GM18499 (cell line): ENCODE data around the gene SLC27A2.

Experiments
- ATAC-seq: cut with Tn5 transposase; IDR thresholded peaks from one replicate; pipeline ENCODE4 v1.9.1; 2021; ENCODE audit warnings: moderate number of reproducible peaks; ENCODE audit not compliant: insufficient read depth, unreplicated experiment

SLC27A2 gene

DNA sequence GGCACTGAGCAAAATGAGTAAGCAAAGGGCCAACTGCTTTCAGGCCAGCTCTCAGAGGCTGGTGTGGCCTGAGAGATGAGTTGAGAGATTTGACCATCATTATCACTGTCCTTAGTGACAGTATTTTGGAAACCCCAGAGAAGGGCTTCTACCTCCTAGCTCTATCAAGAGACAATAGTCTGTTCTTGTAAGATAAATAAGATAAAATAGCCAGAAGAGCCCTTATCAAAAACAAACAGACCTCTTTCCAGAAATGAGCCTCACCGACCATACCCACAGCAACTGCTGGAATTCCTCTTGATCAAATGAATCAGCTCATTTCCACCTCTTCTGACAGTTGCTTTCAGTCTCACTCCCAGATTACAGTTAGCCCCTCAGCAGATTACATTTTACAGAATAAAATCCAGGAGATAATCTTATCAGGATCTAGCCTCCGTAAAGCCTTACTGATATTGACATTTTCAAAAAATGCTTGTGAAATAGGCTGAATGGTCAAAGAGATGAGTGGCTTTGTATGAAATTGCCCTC, 79.0 kb downstream of the SLC27A2 start:
- no peak for ATAC-seq

DNA sequence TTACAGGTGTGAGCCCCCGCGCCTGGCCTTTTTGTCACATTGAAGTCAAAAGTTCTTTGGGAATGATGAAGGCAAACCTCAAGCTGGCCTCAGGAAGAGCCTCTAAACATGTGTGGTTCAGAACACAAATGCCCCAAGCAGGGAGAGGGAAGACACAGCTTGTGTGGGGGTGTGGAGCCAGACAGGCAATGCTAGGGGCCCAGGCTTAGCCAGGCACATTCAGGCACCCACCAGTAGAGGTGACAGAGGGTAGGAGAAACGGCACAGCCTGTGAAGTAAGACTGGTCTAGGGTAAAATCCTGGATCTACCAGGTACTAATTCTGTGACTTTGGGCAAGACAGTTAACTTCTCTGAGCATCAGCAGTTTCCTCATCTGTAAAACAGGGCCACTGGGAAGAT, 80.0 kb downstream of the SLC27A2 start:
- no peak for ATAC-seq

- no peak for ATAC-seq
Measured at GRCh38 chr15:50262533-50262932, 80.5 kb downstream of the SLC27A2 start.

DNA sequence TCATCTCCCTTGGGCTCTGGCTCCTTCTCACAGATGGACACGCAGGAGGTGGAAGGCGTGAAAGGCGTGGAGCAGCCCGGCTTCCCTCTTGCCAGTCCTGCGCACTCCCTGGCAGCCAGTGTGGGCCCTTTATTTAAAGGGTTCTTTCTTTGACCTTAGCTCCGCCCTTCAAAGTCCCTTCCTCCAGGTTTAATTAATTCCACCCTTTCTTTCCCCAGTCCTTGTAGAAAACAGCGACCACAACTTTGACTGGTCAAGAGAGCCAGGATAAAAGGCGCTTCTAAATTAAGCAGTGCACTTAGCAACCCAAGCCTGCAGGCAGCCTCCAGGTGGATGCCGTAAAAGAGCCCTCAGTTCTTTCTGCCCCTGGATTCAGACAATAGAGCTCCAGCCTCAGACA, 83.6 kb downstream of the SLC27A2 start, which contains the start of gene HDC:
Gene HDC (minus strand): TSS at position 107 of the 400 bp plus-strand sequence. CDS start 103 bp downstream, at position 4.
- no peak for ATAC-seq

- ATAC-seq, result no peak
Measured at GRCh38 chr15:50267577-50267976, 85.6 kb downstream of the SLC27A2 start.

DNA sequence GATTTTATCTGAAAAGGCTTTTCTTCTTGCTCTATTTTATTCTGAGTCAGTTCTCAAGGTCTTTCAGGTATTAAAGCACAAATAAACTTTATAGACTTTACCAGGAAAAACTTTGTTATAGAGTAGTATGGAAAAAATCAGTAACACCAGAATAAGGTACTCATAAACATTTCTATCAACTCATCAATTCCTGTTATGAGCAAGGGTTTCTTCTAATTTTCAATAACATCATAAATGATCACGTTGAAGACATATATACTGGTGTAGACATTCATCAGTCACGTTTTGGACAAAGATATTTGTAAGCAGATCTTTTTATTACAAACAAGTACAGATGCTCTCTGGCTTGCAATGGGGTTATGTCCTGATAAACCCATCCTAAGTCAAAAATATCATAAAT, 93.1 kb downstream of the SLC27A2 start:
- no peak for ATAC-seq

GRCh38 chr15:50275908-50276307, 93.9 kb downstream of the SLC27A2 start:
- ATAC-seq, result no peak

- no peak for ATAC-seq
Measured at GRCh38 chr15:50277370-50277769, 95.4 kb downstream of the SLC27A2 start.

GRCh38 chr15:50278496-50278895, 96.5 kb downstream of the SLC27A2 start:
- ATAC-seq, result no peak

DNA sequence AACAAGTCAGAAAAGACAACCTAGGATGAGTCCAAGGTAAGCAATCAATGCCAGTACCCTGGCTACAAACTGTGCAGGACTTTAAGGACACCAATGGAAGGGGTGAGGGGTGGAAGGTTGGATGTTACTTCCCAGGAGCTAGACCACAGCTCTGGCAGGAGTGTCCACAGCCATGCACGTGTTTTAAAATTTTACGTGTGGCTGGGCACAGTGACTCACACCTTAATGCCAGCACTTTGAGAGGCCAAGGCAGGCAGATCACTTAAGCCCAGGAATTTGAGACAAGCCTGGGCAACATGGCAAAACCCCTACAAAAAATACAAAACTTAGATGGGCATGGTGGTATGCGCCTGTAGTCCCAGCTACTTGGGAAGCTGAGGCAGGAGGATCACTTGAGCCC, 98.3 kb downstream of the SLC27A2 start:
- no peak for ATAC-seq

- no peak for ATAC-seq
Measured at GRCh38 chr15:50281427-50281826, 99.4 kb downstream of the SLC27A2 start.
